Measurements from ENCODE around the gene THADA. TPM values are rescaled to one million over a fixed set of nuclear protein-coding genes. Genes with fewer than 3 reads are reported as not detected.

Gene THADA
- total RNA-seq, 1 experiment from 2014 or later, result 27.5 TPM

GRCh38 chr2:43513796-43514195, 82.0 kb downstream of the THADA start:
- Mint-ChIP-seq H3K27ac (no peak overlapping the region), H3K4me3 (no peak overlapping the region), H3K36me3 (peaks cover 7% of the 10 kb centered on the region), H3K4me1 (peaks cover 12% of the 10 kb centered on the region), H3K27me3 (ENCODE audit: low read depth) (no peaks in the 10 kb centered on the region), H3K9me3 (peaks cover 7% of the 10 kb centered on the region; the same call in 1 of the 2 replicates)
- POLR2A ChIA-PET, result no interaction called here
- ATAC-seq, result no peak
- TF ChIP-seq NR3C1 (CRISPR knock-in tag; conservative IDR thresholded peaks at IDR 0.05; ENCODE audit: low read depth) (no peak), NFYB (CRISPR knock-in tag; conservative IDR thresholded peaks at IDR 0.05; ENCODE audit: low read depth) (no peak), OVOL2 (CRISPR knock-in tag; IDR thresholded peaks at IDR 0.05; ENCODE audit: borderline replicate concordance) (no peak), FOXP4 (CRISPR knock-in tag; IDR thresholded peaks at IDR 0.05) (no peak), FOXP1 (CRISPR knock-in tag; IDR thresholded peaks at IDR 0.05; ENCODE audit: borderline replicate concordance) (no peak), MXD4 (CRISPR knock-in tag; IDR thresholded peaks at IDR 0.05; ENCODE audit: borderline replicate concordance) (no peak), ELF4 (CRISPR knock-in tag; IDR thresholded peaks at IDR 0.05; ENCODE audit: low read depth) (no peak), SOX15 (CRISPR knock-in tag; IDR thresholded peaks at IDR 0.05) (no peak), ZNF396 (CRISPR knock-in tag; IDR thresholded peaks at IDR 0.05; ENCODE audit: borderline replicate concordance) (no peak), NR2C2 (CRISPR knock-in tag; IDR thresholded peaks at IDR 0.05) (no peak), TEAD1 (CRISPR knock-in tag; IDR thresholded peaks at IDR 0.05) (no peak), NFE2L1 (CRISPR knock-in tag; IDR thresholded peaks at IDR 0.05) (no peak), AR (CRISPR knock-in tag; IDR thresholded peaks at IDR 0.05) (no peak), SMAD3 (CRISPR knock-in tag; IDR thresholded peaks at IDR 0.05; ENCODE audit: borderline replicate concordance) (no peak), FOXJ3 (CRISPR knock-in tag; IDR thresholded peaks at IDR 0.05; ENCODE audit: borderline replicate concordance) (no peak)
- TF ChIP-seq, protein P1, sequence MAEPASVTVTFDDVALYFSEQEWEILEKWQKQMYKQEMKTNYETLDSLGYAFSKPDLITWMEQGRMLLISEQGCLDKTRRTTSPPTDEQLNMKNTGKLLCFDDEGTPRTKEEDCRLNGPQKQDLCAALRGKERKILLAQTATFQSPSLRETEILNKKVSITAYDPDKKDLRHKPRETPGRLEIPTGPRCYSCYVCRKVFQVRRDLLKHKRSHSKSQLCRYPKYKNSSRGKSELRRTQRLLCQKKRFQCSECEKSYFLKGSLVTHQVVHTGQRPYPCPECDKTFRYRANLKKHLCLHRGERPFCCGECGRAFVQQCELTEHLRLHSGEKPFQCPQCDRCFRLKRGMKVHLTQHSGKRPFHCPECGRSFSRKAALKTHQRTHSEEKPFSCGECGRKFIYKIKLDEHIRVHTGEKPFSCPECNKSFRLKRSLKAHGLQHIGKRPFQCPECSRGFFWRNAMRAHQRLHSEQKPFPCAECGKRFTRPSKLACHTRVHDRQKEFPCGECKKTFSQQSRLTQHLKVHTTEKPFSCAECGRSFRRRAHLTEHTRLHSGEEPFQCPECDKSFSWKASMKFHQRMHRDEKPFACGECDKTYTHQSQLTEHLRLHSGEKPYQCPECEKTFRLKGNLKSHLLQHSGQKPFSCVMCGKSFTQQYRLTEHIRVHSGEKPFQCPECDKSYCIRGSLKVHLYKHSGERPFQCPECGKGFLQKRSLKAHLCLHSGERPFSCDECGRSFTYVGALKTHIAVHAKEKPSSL (CRISPR knock-in tag; conservative IDR thresholded peaks at IDR 0.05), result no peak
- TF ChIP-seq, protein P2, sequence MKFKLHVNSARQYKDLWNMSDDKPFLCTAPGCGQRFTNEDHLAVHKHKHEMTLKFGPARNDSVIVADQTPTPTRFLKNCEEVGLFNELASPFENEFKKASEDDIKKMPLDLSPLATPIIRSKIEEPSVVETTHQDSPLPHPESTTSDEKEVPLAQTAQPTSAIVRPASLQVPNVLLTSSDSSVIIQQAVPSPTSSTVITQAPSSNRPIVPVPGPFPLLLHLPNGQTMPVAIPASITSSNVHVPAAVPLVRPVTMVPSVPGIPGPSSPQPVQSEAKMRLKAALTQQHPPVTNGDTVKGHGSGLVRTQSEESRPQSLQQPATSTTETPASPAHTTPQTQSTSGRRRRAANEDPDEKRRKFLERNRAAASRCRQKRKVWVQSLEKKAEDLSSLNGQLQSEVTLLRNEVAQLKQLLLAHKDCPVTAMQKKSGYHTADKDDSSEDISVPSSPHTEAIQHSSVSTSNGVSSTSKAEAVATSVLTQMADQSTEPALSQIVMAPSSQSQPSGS (CRISPR knock-in tag; IDR thresholded peaks at IDR 0.05; ENCODE audit: borderline replicate concordance, low read depth), result no peak
- TF ChIP-seq, protein P3, sequence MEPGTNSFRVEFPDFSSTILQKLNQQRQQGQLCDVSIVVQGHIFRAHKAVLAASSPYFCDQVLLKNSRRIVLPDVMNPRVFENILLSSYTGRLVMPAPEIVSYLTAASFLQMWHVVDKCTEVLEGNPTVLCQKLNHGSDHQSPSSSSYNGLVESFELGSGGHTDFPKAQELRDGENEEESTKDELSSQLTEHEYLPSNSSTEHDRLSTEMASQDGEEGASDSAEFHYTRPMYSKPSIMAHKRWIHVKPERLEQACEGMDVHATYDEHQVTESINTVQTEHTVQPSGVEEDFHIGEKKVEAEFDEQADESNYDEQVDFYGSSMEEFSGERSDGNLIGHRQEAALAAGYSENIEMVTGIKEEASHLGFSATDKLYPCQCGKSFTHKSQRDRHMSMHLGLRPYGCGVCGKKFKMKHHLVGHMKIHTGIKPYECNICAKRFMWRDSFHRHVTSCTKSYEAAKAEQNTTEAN (CRISPR knock-in tag; IDR thresholded peaks at IDR 0.05), result no peak
- DNase-seq (ENCODE audit: low spot score), result no peak
- CTCF ChIA-PET, result no interaction called here
